ENCODE measurements around the gene LMAN2.

Gene LMAN2

GRCh38 chr5:177320879-177321278 lies 30.6 kb downstream of the LMAN2 start:
- H3K27ac ChIP-seq: no peak overlapping the region
- no peaks in the 10 kb centered on the region for H3K27me3 ChIP-seq
- H3K4me1 ChIP-seq: no peaks in the 10 kb centered on the region
- H3K4me3 ChIP-seq: no peak overlapping the region
- no peaks in the 10 kb centered on the region for H3K9me3 ChIP-seq
- H3K36me3 ChIP-seq: peaks cover 0 to 14% (median 7%) of the 10 kb centered on the region in 3 donors
- intact Hi-C loops (cut with DNase I; ENCODE audit: low total_unique reads): no loop called here
- TF ChIP-seq CTCF (IDR thresholded peaks at IDR 0.05): no peak
- DNase-seq: no peak

- Histone ChIP-seq H3K9me3 (no peaks in the 10 kb centered on the region), H3K4me1 (no peaks in the 10 kb centered on the region), H3K4me3 (no peak overlapping the region), H3K36me3 (peaks cover 0 to 14% (median 7%) of the 10 kb centered on the region in 3 donors), H3K27ac (no peak overlapping the region), H3K27me3 (no peaks in the 10 kb centered on the region)
- TF ChIP-seq CTCF (IDR thresholded peaks at IDR 0.05): no peak
- no peak for DNase-seq
- intact Hi-C loops (cut with DNase I; ENCODE audit: low total_unique reads): no loop called here
Observed at GRCh38 chr5:177319913-177320588, 31.4 kb downstream of the LMAN2 start.

GRCh38 chr5:177317959-177318377 lies 33.5 kb downstream of the LMAN2 start:
- Histone ChIP-seq H3K4me1 (peaks cover 0 to under 1% (median under 1%) of the 10 kb centered on the region in 4 donors), H3K27me3 (no peaks in the 10 kb centered on the region), H3K9me3 (no peaks in the 10 kb centered on the region), H3K4me3 (no peak overlapping the region), H3K36me3 (peaks cover 0 to 7% (median 4%) of the 10 kb centered on the region in 3 donors), H3K27ac (no peak overlapping the region)
- peak in 1 of 2 donors; percentile 72 for DNase-seq
- TF ChIP-seq CTCF (IDR thresholded peaks at IDR 0.05): peak; percentile 55 to 78
- intact Hi-C loops (cut with DNase I; ENCODE audit: low total_unique reads): no loop called here

GRCh38 chr5:177316005-177316404 lies 35.5 kb downstream of the LMAN2 start:
- no peak overlapping the region for H3K4me3 ChIP-seq
- peaks cover 0 to 19% (median 17%) of the 10 kb centered on the region in 4 donors for H3K4me1 ChIP-seq
- intact Hi-C loops (cut with DNase I; ENCODE audit: low total_unique reads): no loop called here
- peaks cover 0 to 7% (median 4%) of the 10 kb centered on the region in 3 donors for H3K36me3 ChIP-seq
- no peak for DNase-seq
- H3K27ac ChIP-seq: no peak overlapping the region
- no peaks in the 10 kb centered on the region for H3K27me3 ChIP-seq
- H3K9me3 ChIP-seq: no peaks in the 10 kb centered on the region
- no peak for TF ChIP-seq CTCF (IDR thresholded peaks at IDR 0.05)

GRCh38 chr5:177315411-177315810 lies 36.1 kb downstream of the LMAN2 start:
- Histone ChIP-seq H3K9me3 (no peaks in the 10 kb centered on the region), H3K4me3 (no peak overlapping the region), H3K27ac (no peak overlapping the region), H3K4me1 (peaks cover 0 to 23% (median 20%) of the 10 kb centered on the region in 4 donors), H3K36me3 (peaks cover 0 to 7% (median 3%) of the 10 kb centered on the region in 3 donors), H3K27me3 (no peaks in the 10 kb centered on the region)
- peak in 1 of 2 donors; percentile 34 for DNase-seq
- intact Hi-C loops (cut with DNase I; ENCODE audit: low total_unique reads): no loop called here
- no peak for TF ChIP-seq CTCF (IDR thresholded peaks at IDR 0.05)

Measured in tibial artery (tissue), 4 donors.